Epithelial cell of esophagus (primary cell): ENCODE measurements around the gene KPNA6.

ENCODE experiments used
- DNase-seq: peaks from one replicate; pipeline ENCODE4 v3.0.0; 2010; ENCODE audit warnings: low read depth
- H3K4me3 ChIP-seq: 2 replicates; pipeline ENCODE4 v1.5.1; 2011; ENCODE audit warnings: mild to moderate bottlenecking, low read length, control low read depth
- CTCF ChIP-seq: IDR thresholded peaks from 2 replicates; pipeline ENCODE4 v1.5.1; 2011; ENCODE audit warnings: low read depth, mild to moderate bottlenecking, low read length, control low read depth, inconsistent platforms; ENCODE audit not compliant: insufficient read depth; ENCODE audit errors: missing control alignments

Gene KPNA6

DNA sequence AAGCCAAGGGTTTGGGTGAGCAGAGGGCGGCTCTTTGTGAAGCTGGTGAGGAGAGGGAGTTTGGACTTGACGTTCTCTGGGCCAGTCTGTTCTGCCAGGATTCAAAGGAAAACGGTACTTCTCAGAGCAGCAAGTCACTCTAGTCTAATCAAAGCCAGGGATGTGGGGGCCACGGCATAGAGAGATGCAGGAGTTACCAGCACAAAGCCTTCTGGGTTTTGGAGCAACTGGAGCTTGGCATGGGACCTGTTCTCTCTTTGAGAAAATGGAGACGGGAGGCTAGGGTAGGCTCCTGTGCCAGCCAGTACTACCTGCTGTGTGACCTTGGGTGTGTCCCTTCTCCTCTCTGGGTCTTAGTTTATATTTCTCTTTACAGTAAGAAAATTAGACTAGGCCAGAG, 73.7 kb downstream of the KPNA6 start:
- no peak for DNase-seq
- no peak overlapping the region for H3K4me3 ChIP-seq
- no peak for TF ChIP-seq CTCF

GRCh38 chr1:32182060-32182459, 74.2 kb downstream of the KPNA6 start:
- H3K4me3 ChIP-seq = no peak overlapping the region
- no peak for TF ChIP-seq CTCF
- DNase-seq = no peak

GRCh38 chr1:32184650-32185049, 76.8 kb downstream of the KPNA6 start:
- no peak overlapping the region for H3K4me3 ChIP-seq
- TF ChIP-seq CTCF = no peak
- no peak for DNase-seq

DNA sequence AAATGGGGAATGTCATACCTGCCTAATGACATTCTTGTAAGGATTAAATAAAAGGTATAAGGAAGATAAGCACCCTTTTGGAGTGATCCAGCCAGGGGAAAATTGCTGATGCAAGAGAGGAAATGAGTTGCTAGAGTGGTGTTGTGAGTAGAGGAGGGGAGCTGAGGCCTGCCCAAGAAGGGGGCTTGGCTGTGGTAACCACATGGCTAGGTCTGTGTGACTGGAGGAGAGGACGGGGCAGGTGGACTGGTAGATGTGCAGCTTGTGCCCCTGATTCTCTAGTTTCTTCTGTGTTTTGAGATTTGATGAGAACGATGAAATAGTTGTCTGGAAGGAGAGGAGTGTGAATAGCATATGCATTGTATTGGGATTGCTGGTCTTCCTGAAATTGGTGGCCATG, 78.2 kb downstream of the KPNA6 start:
- TF ChIP-seq CTCF = no peak
- no peak overlapping the region for H3K4me3 ChIP-seq
- no peak for DNase-seq

GRCh38 chr1:32186491-32186890, 78.6 kb downstream of the KPNA6 start:
- DNase-seq = no peak
- TF ChIP-seq CTCF = no peak
- H3K4me3 ChIP-seq = no peak overlapping the region

- TF ChIP-seq CTCF = no peak
- no peak overlapping the region for H3K4me3 ChIP-seq
- no peak for DNase-seq
Measured at GRCh38 chr1:32187850-32188249, 80.0 kb downstream of the KPNA6 start.

DNA sequence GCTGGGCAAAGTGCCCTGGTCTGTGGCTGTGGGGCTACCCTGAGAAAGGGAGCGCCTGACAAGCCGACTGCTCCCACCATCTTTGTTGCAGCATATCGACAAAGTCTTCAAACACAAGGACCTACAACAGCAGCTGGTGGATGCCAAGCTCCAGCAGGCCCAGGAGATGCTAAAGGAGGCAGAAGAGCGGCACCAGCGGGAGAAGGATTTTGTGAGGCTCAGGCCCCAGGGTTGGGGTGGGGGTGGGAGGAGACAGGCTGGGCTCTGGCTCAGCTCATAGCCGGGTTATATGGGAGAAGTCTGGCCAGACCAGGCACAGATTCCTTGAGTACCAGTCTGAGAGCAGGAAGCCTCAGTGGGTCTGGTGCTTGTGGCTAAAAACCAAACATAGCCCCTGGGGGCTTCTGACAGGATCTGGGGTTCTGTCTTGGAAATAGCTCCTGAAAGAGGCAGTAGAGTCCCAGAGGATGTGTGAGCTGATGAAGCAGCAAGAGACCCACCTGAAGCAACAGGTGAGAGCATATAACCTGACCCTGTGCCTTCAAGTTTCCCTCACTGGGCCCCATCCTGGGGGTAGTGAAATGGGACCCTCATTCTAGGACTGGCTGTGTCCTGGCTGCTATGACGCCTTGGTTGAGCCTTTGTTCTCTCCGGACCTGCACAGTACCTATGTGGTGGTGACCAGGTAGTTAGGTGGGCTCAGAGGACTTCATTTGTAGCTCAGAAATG, 84.5 kb downstream of the KPNA6 start:
- no peak overlapping the region for H3K4me3 ChIP-seq
- DNase-seq = no peak
- no peak for TF ChIP-seq CTCF
